Measurements from ENCODE around the gene CBLL1. TPM values are rescaled to one million over a fixed set of nuclear protein-coding genes. Genes with fewer than 3 reads are reported as not detected.

Gene CBLL1
- total RNA-seq, 2 donors from 2014 or later: 85.3 to 90.3 TPM

DNA sequence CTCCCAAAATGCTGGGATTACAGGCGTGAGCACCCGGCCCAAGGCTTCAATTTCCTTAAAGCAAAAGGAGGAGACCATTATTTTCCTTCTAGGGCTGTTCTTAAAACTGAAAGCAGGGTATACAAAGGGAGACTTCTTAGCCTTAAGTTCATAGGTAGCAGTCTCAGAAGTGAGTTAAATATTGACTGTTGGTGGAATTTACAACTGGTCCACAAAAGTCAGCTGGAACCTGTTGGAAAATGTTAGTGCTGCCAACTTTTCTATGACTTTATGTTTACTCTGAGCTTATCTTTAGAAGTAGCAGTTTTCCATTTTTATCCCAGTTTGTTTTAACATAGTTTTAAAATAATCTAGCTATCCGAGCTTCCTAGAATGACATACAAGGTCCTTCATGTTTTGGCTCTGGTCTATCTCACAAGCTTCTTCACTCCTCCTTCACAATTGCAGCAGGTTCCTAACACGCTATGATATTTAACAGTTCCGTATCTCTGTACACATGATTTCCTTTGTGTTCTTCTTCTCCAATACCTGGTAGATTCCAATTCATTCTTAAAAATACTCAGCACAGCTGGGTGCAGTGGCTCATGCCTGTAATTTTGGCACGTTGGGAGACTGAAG, 55.8 kb downstream of the CBLL1 start:
- Mint-ChIP-seq H3K27me3 (no peaks in the 10 kb centered on the region), H3K27ac (no peak overlapping the region), H3K4me3 (no peak overlapping the region), H3K4me1 (no peaks in the 10 kb centered on the region), H3K36me3 (ENCODE audit: low read depth) (peaks cover 5% of the 10 kb centered on the region)
- no peaks in the 10 kb centered on the region for H3K9me3 ChIP-seq (ENCODE audit: control insufficient read depth, low read length, poor library complexity, severe bottlenecking)
- DNase-seq: no peak
- no peak for ATAC-seq

DNA sequence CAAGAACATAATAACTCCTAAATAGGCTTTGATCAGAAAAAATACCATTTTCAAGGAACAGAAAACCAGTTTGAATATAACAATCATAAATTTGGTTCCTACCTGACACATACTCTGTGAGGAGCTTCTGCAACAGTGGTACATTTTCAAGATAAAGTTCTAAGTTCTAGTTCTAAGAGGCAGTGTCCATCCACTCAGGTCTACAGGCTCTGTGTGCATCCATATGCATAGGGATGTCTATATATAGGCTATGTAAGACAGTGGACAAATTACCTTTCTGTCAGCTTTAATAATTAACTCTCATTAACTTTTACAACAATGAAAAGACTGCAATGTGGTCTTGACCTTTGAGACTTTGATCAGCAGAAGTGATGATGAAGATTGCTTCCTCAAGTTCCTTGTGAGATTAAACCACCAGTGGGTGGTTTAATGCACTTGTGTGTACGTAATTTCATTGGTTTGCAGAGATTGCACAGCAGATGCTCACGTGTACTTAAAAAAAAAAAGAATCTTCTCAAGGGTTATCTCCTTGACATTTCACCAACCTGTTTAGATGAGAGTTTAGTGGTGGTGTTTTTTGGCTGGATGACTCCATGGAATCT, 59.2 kb downstream of the CBLL1 start, which contains the start of gene SLC26A3:
Gene SLC26A3, minus strand, starts transcription at position 215 of the 602 bp plus-strand sequence. CDS start 8,714 bp downstream, outside the sequence.
- no peak within 1 kb of the TSS for H3K27ac Mint-ChIP-seq
- H3K4me3 Mint-ChIP-seq: no peak within 1 kb of the TSS
- H3K9me3 ChIP-seq (ENCODE audit: control insufficient read depth, low read length, poor library complexity, severe bottlenecking): no peaks in the 10 kb centered on the region
- ATAC-seq: no peak
- H3K27me3 Mint-ChIP-seq: no peaks in the 10 kb centered on the region
- DNase-seq: no peak
- H3K36me3 Mint-ChIP-seq (ENCODE audit: low read depth): peaks cover 5% of the 10 kb centered on the region
- H3K4me1 Mint-ChIP-seq: no peaks in the 10 kb centered on the region

DNA sequence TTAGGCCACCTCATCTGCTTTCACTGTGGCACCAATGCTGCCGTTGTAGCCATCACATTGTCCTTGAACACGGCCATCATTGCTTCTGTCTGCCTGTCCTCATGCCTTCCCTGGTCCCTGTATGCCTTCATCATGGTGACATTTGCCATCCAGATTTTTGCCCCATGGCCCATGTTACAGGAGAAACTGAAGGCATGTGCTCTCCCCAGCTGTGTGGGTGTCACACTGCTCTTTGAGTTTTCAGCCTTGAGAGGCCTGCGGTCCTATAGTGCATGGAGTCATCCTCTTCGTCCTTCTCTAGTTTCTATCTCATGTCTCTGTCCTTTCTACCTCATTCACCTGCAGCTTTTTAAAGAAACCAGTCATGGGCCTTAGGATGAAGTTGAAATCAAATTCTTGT, 65.2 kb downstream of the CBLL1 start:
- Mint-ChIP-seq H3K27ac (no peak overlapping the region), H3K36me3 (ENCODE audit: low read depth) (peaks cover 5% of the 10 kb centered on the region), H3K27me3 (no peaks in the 10 kb centered on the region), H3K4me3 (no peak overlapping the region), H3K4me1 (peaks cover 2% of the 10 kb centered on the region)
- DNase-seq: no peak
- ATAC-seq: no peak
- no peaks in the 10 kb centered on the region for H3K9me3 ChIP-seq (ENCODE audit: control insufficient read depth, low read length, poor library complexity, severe bottlenecking)

DNA sequence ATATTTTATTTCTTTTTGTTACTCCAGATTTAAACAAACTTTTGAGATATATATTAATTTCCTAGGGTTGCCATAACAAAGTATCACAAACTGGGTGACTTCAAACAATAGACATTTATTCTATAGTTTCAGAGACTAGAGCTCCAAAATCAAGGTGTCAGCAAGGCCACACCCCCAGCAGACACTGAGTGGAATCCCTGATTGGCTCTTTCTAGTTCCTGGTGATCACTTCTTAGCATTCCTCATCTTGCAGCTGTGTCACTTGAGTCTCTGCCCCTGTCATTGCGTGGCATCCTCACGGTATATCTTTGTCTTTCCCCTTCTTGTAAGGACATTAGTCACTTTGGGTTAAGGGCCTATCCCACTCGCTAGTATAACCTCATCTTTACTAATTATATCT, 66.7 kb downstream of the CBLL1 start:
- H3K4me3 Mint-ChIP-seq: no peak overlapping the region
- peaks cover 2% of the 10 kb centered on the region for H3K36me3 Mint-ChIP-seq (ENCODE audit: low read depth)
- DNase-seq: no peak
- H3K27me3 Mint-ChIP-seq: no peaks in the 10 kb centered on the region
- no peak for ATAC-seq
- peaks cover 8% of the 10 kb centered on the region for H3K4me1 Mint-ChIP-seq
- no peak overlapping the region for H3K27ac Mint-ChIP-seq
- H3K9me3 ChIP-seq (ENCODE audit: control insufficient read depth, low read length, poor library complexity, severe bottlenecking): no peaks in the 10 kb centered on the region

Other genes starting within 250 kb of the CBLL1 start
- gene COG5, start 180.2 kb upstream of the CBLL1 start, total RNA-seq: 10 to 100 TPM; 54.8 to 87.4 TPM
- 10 to 100 TPM; 11.0 to 11.3 TPM for gene DUS4L, start 180.2 kb upstream of the CBLL1 start, total RNA-seq
- gene BCAP29, start 163.9 kb upstream of the CBLL1 start, total RNA-seq: 10 to 100 TPM; 13.6 to 16.5 TPM
- gene SLC26A4, start 83.3 kb upstream of the CBLL1 start, total RNA-seq: under 1 TPM; 0.21 to 0.35 TPM
- not detected for gene SLC26A3, start 59.1 kb downstream of the CBLL1 start, total RNA-seq
- 10 to 100 TPM; 49.4 to 64.5 TPM for gene DLD, start 147.0 kb downstream of the CBLL1 start, total RNA-seq